ENCODE data around the gene PKDCC. TPM values are rescaled to one million over a fixed set of nuclear protein-coding genes. Genes with fewer than 3 reads are reported as not detected.

PKDCC gene
- total RNA-seq, 4 donors from 2014 or later = 80.7 to 150 (median 117) TPM

DNA sequence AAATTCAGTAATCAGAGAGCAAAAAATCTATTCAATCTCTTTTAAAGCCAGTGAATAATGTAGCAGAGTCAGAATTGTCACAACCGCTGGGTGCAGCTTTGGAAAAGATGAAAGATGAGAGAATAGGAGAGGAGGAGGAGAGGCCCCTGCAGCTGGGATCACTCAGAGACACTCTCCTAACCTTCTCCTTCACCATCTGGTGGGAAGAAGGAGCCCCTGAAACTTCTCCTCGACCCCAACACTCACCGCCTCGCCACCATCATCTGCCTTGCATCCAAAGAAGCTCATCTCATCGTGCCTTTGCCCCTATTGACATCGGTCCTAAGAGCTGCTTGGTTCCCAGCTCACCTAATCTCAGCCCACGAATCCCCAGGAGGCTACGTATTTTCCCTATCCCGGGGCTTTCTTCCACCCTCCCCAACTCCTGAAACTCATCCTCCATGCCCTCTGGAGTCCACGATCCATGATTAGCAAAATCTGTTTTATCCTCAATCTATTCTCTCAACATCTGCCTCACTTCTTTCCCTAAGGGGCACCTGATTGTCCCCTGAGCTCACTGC, 58.5 kb downstream of the PKDCC start:
- TF ChIP-seq CTCF (IDR thresholded peaks at IDR 0.05; ENCODE audit: low read depth) = no peak

DNA sequence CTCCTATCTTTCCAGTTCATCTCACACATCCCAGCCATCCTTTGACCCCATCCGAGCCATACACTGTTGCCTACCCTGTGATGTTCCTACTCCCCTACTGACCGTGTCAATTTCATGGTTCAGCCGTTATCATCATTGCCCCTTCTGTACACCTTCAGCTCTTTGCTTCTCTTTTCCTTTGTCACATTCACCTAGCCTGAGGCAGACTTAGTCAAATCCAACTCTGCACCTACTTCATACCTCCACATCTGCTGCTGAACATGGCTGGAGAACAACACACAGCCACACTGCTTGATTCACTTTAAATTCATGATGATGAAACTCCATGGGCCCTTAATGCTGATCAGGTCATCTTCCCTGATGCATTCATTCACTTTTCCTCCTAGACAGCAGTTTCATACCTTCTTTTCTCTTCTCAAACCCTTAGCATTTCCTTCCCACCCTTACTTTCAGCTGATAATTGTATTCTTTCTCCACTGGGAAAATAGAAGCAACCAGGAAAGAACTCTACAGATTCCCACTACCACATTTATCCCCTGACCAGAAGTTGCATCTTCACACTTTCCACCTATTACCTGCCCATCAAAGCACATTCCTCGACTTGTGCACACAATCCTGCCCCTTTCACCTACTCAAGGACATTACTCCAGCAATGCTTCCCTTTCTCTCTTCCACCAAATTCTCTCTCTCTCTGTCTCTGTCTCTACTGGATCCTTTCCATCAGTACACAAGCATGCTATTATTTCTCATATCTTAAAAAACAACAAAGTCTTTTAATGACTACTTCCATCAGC, 59.6 kb downstream of the PKDCC start:
- no peak for TF ChIP-seq CTCF (IDR thresholded peaks at IDR 0.05; ENCODE audit: low read depth)

Other genes with a start within 250 kb of the PKDCC start
- 10 to 100 TPM; 23.3 to 52.4 (median 31.7) TPM for gene EML4, start 121.3 kb downstream of the PKDCC start, total RNA-seq